ENCODE data around the gene PLA2G6.

GRCh38 chr22:38068641-38069371, 112.8 kb downstream of the PLA2G6 start:
- TF ChIP-seq SAP30 (IDR thresholded peaks at IDR 0.05; ENCODE audit: insufficient read depth, insufficient replicate concordance, low read length) = no peak
- TF ChIP-seq HDAC6 (IDR thresholded peaks at IDR 0.05; ENCODE audit: low read depth, low read length) = no peak
- TF ChIP-seq, protein P1, sequence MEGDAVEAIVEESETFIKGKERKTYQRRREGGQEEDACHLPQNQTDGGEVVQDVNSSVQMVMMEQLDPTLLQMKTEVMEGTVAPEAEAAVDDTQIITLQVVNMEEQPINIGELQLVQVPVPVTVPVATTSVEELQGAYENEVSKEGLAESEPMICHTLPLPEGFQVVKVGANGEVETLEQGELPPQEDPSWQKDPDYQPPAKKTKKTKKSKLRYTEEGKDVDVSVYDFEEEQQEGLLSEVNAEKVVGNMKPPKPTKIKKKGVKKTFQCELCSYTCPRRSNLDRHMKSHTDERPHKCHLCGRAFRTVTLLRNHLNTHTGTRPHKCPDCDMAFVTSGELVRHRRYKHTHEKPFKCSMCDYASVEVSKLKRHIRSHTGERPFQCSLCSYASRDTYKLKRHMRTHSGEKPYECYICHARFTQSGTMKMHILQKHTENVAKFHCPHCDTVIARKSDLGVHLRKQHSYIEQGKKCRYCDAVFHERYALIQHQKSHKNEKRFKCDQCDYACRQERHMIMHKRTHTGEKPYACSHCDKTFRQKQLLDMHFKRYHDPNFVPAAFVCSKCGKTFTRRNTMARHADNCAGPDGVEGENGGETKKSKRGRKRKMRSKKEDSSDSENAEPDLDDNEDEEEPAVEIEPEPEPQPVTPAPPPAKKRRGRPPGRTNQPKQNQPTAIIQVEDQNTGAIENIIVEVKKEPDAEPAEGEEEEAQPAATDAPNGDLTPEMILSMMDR (IDR thresholded peaks at IDR 0.05; ENCODE audit: control extremely low read depth in 1 of 3, insufficient read depth in 1 of 3, low read depth in 1 of 3, low read length in 3 of 3) = no peak
- no peak for TF ChIP-seq EP300 (IDR thresholded peaks at IDR 0.05; ENCODE audit: borderline replicate concordance in 1 of 2, low read depth in 2 of 2, low read length in 2 of 2)
- TF ChIP-seq CEBPB (IDR thresholded peaks at IDR 0.05; ENCODE audit: low read depth, low read length) = no peak
- TF ChIP-seq POLR2A (IDR thresholded peaks at IDR 0.05; ENCODE audit: control extremely low read depth in 1 of 2, low read depth in 2 of 2, low read length in 2 of 2) = no peak
- TF ChIP-seq, protein P2, sequence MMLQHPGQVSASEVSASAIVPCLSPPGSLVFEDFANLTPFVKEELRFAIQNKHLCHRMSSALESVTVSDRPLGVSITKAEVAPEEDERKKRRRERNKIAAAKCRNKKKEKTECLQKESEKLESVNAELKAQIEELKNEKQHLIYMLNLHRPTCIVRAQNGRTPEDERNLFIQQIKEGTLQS (IDR thresholded peaks at IDR 0.05; ENCODE audit: insufficient read depth, low read depth, low read length) = no peak
- no peak for TF ChIP-seq FOSL1 (IDR thresholded peaks at IDR 0.05; ENCODE audit: insufficient read depth, low read depth, low read length)
- TF ChIP-seq GABPA (IDR thresholded peaks at IDR 0.05; ENCODE audit: borderline replicate concordance, insufficient read depth, low read length) = no peak
- TF ChIP-seq ASH2L (IDR thresholded peaks at IDR 0.05; ENCODE audit: low read length) = no peak
- no peak for TF ChIP-seq CHD1 (IDR thresholded peaks at IDR 0.05; ENCODE audit: low read depth, low read length)
- TF ChIP-seq POLR2AphosphoS5 (IDR thresholded peaks at IDR 0.05; ENCODE audit: low read depth, low read length) = no peak
- no peak for TF ChIP-seq HDAC2 (IDR thresholded peaks at IDR 0.05; ENCODE audit: borderline replicate concordance in 1 of 2, low read depth in 2 of 2, low read length in 2 of 2)
- no peak for TF ChIP-seq RAD21 (IDR thresholded peaks at IDR 0.05 in 1 of 2, conservative IDR thresholded peaks at IDR 0.05 in 1 of 2; ENCODE audit: low read depth in 2 of 2, low read length in 2 of 2)
